ENCODE measurements around the gene PAFAH2. TPM values are rescaled to one million over a fixed set of nuclear protein-coding genes. Genes with fewer than 3 reads are reported as not detected.

PAFAH2 gene
- total and polyA plus RNA-seq, 5 donors: 2.0 to 5.6 (median 4.1) TPM

DNA sequence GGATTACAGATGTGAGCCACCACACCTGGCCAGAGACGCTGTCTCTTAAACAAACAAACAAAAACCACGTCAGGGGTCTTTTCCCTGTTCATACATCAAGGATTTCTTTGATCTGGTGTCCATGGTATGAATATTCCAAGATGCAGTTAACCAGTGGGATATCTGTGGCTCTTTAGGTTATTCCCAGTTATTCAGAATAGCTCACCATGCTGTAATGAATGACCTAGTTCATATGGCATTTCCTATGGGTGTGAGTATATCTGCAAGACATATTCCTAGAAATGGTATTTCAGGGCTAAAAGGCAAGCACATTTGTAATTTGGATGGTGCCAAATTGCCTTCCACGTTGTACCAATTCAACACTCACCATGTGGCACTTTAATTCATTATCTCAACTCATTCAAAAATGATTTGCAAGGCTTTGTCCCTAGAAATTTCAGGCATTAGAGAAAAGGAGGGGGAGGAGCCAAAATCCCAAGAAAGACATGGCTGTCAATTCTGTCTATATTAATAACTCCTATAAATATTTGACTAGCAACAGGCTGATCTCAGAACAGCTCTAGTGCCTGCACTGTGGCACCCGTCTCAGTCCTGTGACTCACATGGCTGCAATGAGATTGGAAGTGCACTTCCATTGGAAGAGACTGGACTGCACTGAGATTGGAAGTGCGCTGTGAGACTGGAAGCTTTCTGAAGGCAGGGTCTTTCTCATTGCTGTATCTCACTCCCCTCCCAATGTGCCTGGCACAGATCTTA lies 85.6 kb downstream of the PAFAH2 start:
- WGBS: 75% methylated on average over 5 of the region's 5 CpGs
- Histone ChIP-seq H3K4me3 (ENCODE audit: low read length) (no peak overlapping the region), H3K27ac (ENCODE audit: low read length) (no peak overlapping the region), H3K4me1 (ENCODE audit: control insufficient read depth, insufficient read depth, low read length) (no peaks in the 10 kb centered on the region), H3K9me3 (ENCODE audit: control insufficient read depth, low read length) (no peaks in the 10 kb centered on the region), H3K27me3 (ENCODE audit: control insufficient read depth, insufficient read depth) (no peaks in the 10 kb centered on the region)
- intact Hi-C loops (cut with DNase I): no loop called here
- ATAC-seq (no peak), DNase-seq (no peak)

DNA sequence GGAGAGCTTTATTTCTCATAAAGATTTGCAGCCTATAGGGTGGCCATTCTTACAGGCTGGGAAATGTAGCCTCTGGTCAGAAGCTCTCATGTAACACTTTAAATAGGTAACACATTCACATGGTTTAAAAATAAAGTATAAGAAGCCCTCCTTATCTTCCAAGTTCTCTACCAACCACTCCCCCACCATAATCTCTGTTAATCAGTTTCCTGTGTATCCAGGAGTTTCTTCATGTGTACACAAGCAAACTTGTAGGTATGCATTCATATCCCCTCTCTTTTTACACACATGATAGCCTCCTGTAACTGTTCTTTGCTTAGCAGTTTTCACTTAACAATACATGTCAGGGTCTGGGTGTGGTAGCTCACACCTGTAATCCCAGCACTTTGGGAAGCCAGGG lies 86.7 kb downstream of the PAFAH2 start:
- Histone ChIP-seq H3K27me3 (ENCODE audit: control insufficient read depth, insufficient read depth) (no peaks in the 10 kb centered on the region), H3K4me1 (ENCODE audit: control insufficient read depth, insufficient read depth, low read length) (no peaks in the 10 kb centered on the region), H3K4me3 (ENCODE audit: low read length) (no peak overlapping the region), H3K9me3 (ENCODE audit: control insufficient read depth, low read length) (no peaks in the 10 kb centered on the region), H3K27ac (ENCODE audit: low read length) (no peak overlapping the region)
- ATAC-seq: no peak
- intact Hi-C loops (cut with DNase I): no loop called here
- no peak for DNase-seq

Other genes with a start within 250 kb of the PAFAH2 start
- gene SELENON, start 197.9 kb downstream of the PAFAH2 start, total RNA-seq: 10 to 100 TPM; 34.7 to 48.2 (median 40.5) TPM
- 26.4 TPM for gene SELENON, start 197.9 kb downstream of the PAFAH2 start, polyA plus RNA-seq
- 100 to 1,000 TPM; 125 to 195 (median 180) TPM for gene MTFR1L, start 178.1 kb downstream of the PAFAH2 start, total RNA-seq
- 130 TPM for gene MTFR1L, start 178.1 kb downstream of the PAFAH2 start, polyA plus RNA-seq
- under 1 TPM in 1 of 4 donors, not detected in 3; 0.34 TPM for gene AUNIP, start 138.6 kb downstream of the PAFAH2 start, total RNA-seq
- gene AUNIP, start 138.6 kb downstream of the PAFAH2 start, polyA plus RNA-seq: not detected
- 1 to 10 TPM; 2.5 to 3.1 (median 2.9) TPM for gene PAQR7, start 122.4 kb downstream of the PAFAH2 start, total RNA-seq
- 1.5 TPM for gene PAQR7, start 122.4 kb downstream of the PAFAH2 start, polyA plus RNA-seq
- 10 to 100 TPM; 10.3 to 20.2 (median 16.0) TPM for gene STMN1, start 91.6 kb downstream of the PAFAH2 start, total RNA-seq
- gene STMN1, start 91.6 kb downstream of the PAFAH2 start, polyA plus RNA-seq: 20.7 TPM
- 1 to 10 TPM in 3 of 4 donors, under 1 TPM in 1; 0.78 to 4.3 (median 2.7) TPM for gene EXTL1, start 23.7 kb upstream of the PAFAH2 start, total RNA-seq
- gene EXTL1, start 23.7 kb upstream of the PAFAH2 start, polyA plus RNA-seq: 2.2 TPM
- gene SLC30A2, start 48.1 kb upstream of the PAFAH2 start, total RNA-seq: under 1 TPM; 0.24 to 0.48 (median 0.41) TPM
- 0.36 TPM for gene SLC30A2, start 48.1 kb upstream of the PAFAH2 start, polyA plus RNA-seq
- gene TRIM63, start 69.6 kb upstream of the PAFAH2 start, total RNA-seq: 100 to 1,000 TPM; 121 to 194 (median 155) TPM
- 184 TPM for gene TRIM63, start 69.6 kb upstream of the PAFAH2 start, polyA plus RNA-seq
- 1 to 10 TPM; 3.7 to 5.2 (median 4.5) TPM for gene PDIK1L, start 113.8 kb upstream of the PAFAH2 start, total RNA-seq
- 1.1 TPM for gene PDIK1L, start 113.8 kb upstream of the PAFAH2 start, polyA plus RNA-seq
- gene FAM110D, start 161.0 kb upstream of the PAFAH2 start, total RNA-seq: 1 to 10 TPM; 1.9 to 2.7 (median 2.5) TPM
- 4.2 TPM for gene FAM110D, start 161.0 kb upstream of the PAFAH2 start, polyA plus RNA-seq
- not detected for gene C1orf232, start 170.9 kb upstream of the PAFAH2 start, total RNA-seq
- gene C1orf232, start 170.9 kb upstream of the PAFAH2 start, polyA plus RNA-seq: not detected
- 10 to 100 TPM; 14.4 to 24.2 (median 20.5) TPM for gene ZNF593, start 171.8 kb upstream of the PAFAH2 start, total RNA-seq
- 31.9 TPM for gene ZNF593, start 171.8 kb upstream of the PAFAH2 start, polyA plus RNA-seq
- gene ZNF593OS, start 173.8 kb upstream of the PAFAH2 start, total RNA-seq: not detected
- gene ZNF593OS, start 173.8 kb upstream of the PAFAH2 start, polyA plus RNA-seq: 0.18 TPM
- gene CNKSR1, start 179.4 kb upstream of the PAFAH2 start, total RNA-seq: 1 to 10 TPM in 3 of 4 donors, under 1 TPM in 1; 0.62 to 1.8 (median 1.4) TPM
- 0.86 TPM for gene CNKSR1, start 179.4 kb upstream of the PAFAH2 start, polyA plus RNA-seq
- gene CATSPER4, start 192.5 kb upstream of the PAFAH2 start, total RNA-seq: not detected
- not detected for gene CATSPER4, start 192.5 kb upstream of the PAFAH2 start, polyA plus RNA-seq
- 10 to 100 TPM; 18.9 to 56.2 (median 32.9) TPM for gene CEP85, start 236.1 kb upstream of the PAFAH2 start, total RNA-seq
- gene CEP85, start 236.1 kb upstream of the PAFAH2 start, polyA plus RNA-seq: 20.7 TPM